K562 (cell line): Measurements from ENCODE around the gene CENPV. TPM values are rescaled to one million over a fixed set of nuclear protein-coding genes. Genes with fewer than 3 reads are reported as not detected.
A peak's percentile ranks its signal among the peaks of the same experiment; 100 is the strongest.

Source experiments
- ATF7 ChIP-seq: fragments of 450-650 bp; IDR thresholded peaks from 2 replicates; pipeline ENCODE4 v1.7.1; 2014; ENCODE audit warnings: mild to moderate bottlenecking, moderate library complexity
- BCOR ChIP-seq: fragments of 450-650 bp; IDR thresholded peaks from 2 replicates; pipeline ENCODE4 v1.6.1; 2016
- CHD2 ChIP-seq: IDR thresholded peaks from 2 replicates; pipeline ENCODE4 v1.6.1; 2011; ENCODE audit warnings: low read depth, low read length
- GTF3C2 ChIP-seq: IDR thresholded peaks from 3 replicates; pipeline ENCODE4 v1.6.1; 2011; ENCODE audit warnings: borderline replicate concordance, mild to moderate bottlenecking, moderate library complexity; ENCODE audit not compliant: insufficient read length; ENCODE audit errors: extremely low read depth
- HDAC1 ChIP-seq, 2 experiments: fragments of 450-650 bp; IDR thresholded peaks; 2 replicates each; pipeline ENCODE4 v1.6.1; 2016 to 2017; ENCODE audit warnings: inconsistent platforms in 1 of 2, mild to moderate bottlenecking in 1 of 2, moderate library complexity in 1 of 2
- KLF13 ChIP-seq: fragments of 450-650 bp; IDR thresholded peaks from 2 replicates; pipeline ENCODE4 v1.6.1; 2016; ENCODE audit warnings: missing genetic modification characterization, low read depth, mild to moderate bottlenecking, missing compliant biosample characterization, moderate library complexity, borderline replicate concordance
- LARP7 ChIP-seq: fragments of 450-650 bp; IDR thresholded peaks from 2 replicates; pipeline ENCODE4 v1.6.1; 2016
- MCM2 ChIP-seq: fragments of 450-650 bp; IDR thresholded peaks from 2 replicates; pipeline ENCODE4 v1.6.1; 2017; ENCODE audit warnings: low read depth, mild to moderate bottlenecking
- RBM17 ChIP-seq: fragments of 200-400 bp; formaldehyde crosslinking; IDR thresholded peaks from 2 replicates; pipeline ENCODE4 v1.6.1; 2017; ENCODE audit warnings: low read depth, mild to moderate bottlenecking, low read length, borderline replicate concordance
- XRCC5 ChIP-seq: fragments of 200-400 bp; formaldehyde crosslinking; IDR thresholded peaks from 2 replicates; pipeline ENCODE4 v1.6.1; 2017; ENCODE audit warnings: low read depth, mild to moderate bottlenecking, low read length
- ZFP36 ChIP-seq: fragments of 150-350 bp; IDR thresholded peaks from 2 replicates; pipeline ENCODE4 v1.6.1; 2018; ENCODE audit warnings: low read length, low read depth; ENCODE audit not compliant: partially characterized antibody
- ZMIZ1 ChIP-seq, 2 experiments: fragments of 150-350 bp in 1 of 2; IDR thresholded peaks; 2 replicates each; pipeline ENCODE4 v1.6.1; 2012 to 2016; ENCODE audit warnings: low read depth in 2 of 2, low read length in 2 of 2, mild to moderate bottlenecking in 1 of 2, moderate library complexity in 1 of 2
- polyA plus RNA-seq, 8 experiments: library from polyadenylated mRNA; depleted of rRNA in 4 of 8; stranded (reverse) in 5 of 8; unstranded in 3 of 8; fragments of >200 nt; fragmentation: Nextera tagmentation in 2 of 8; fragmentation: Illumina TruSeq in 1 of 8; extraction: Ambion mirVana in 2 of 8; extraction: Trizol in 1 of 8; gene quantifications; 2 replicates each; pipeline versions ENCODE4 v1.2.1 to v1.2.3, GENCODE V29; 2011 to 2014; ENCODE audit warnings: inconsistent platforms in 1 of 8, missing spikeins in 1 of 8
- total RNA-seq, 7 experiments: library from RNA; depleted of rRNA in 6 of 7; stranded (reverse); fragments of >200 nt in 6 of 7; fragmentation: Illumina TruSeq in 2 of 7; extraction: Trizol in 2 of 7; gene quantifications; 2 replicates each; pipeline versions ENCODE4 v1.2.1 to v1.2.3, GENCODE V29; 2011 to 2021; ENCODE audit warnings: low replicate concordance in 1 of 7

CENPV gene
- total and polyA plus RNA-seq, 9 of the 15 experiments (the other 6 are each of a cell fraction or from before 2014, with no cell fraction given): 17.8 to 131 (median 89.3) TPM

GRCh38 chr17:16398270-16399267 is 45.3 kb upstream of the CENPV start (continued):
- TF ChIP-seq ZFP36: peak; percentile 11
- 0 out of 4 replicates have a peak, but pooled peaks of 1 of the 2 experiments have one; percentile 42 for TF ChIP-seq HDAC1 (IDR thresholded peaks at IDR 0.05)
- TF ChIP-seq LARP7: no peak
- TF ChIP-seq XRCC5: no peak
- TF ChIP-seq ZMIZ1 (IDR thresholded peaks at IDR 0.05; ENCODE audit: low read depth in 2 of 2, low read length in 2 of 2): peak in 1 of 2 experiments; percentile 79; a peak in 2 of 4 replicates
- TF ChIP-seq ATF7: 0 out of 2 replicates have a peak, but pooled peaks have one; percentile 14
- TF ChIP-seq CHD2: no peak
- TF ChIP-seq KLF13 (tag): no peak
- TF ChIP-seq BCOR: no peak
- TF ChIP-seq RBM17: no peak
- no peak for TF ChIP-seq MCM2
- TF ChIP-seq GTF3C2: no peak
